Lower lobe of right lung (tissue), 2 donors: ENCODE data around the gene GPR68. TPM values are rescaled to one million over a fixed set of nuclear protein-coding genes. Genes with fewer than 3 reads are reported as not detected.

Source experiments
- ATAC-seq, 2 donors: fragments of 200-7000 bp; cut with Tn5 transposase; one replicate each; pipeline ENCODE4 v1.9.1; 2020 to 2022; ENCODE audit warnings: mild to moderate bottlenecking in 2 of 2, moderate library complexity in 2 of 2
- DNase-seq: peaks from one replicate; pipeline ENCODE4 v3.0.0-alpha.2; 2020
- H3K27ac ChIP-seq: fragments of 200-600 bp; one replicate; pipeline ENCODE4 v1.8.0; 2022
- H3K27me3 ChIP-seq: fragments of 200-600 bp; one replicate; pipeline ENCODE4 v1.8.0; 2022; ENCODE audit warnings: low read depth
- H3K36me3 ChIP-seq: fragments of 200-600 bp; one replicate; pipeline ENCODE4 v1.8.0; 2022; ENCODE audit warnings: mild to moderate bottlenecking
- H3K4me1 ChIP-seq: fragments of 200-600 bp; one replicate; pipeline ENCODE4 v1.8.0; 2022
- H3K4me3 ChIP-seq: fragments of 200-600 bp; one replicate; pipeline ENCODE4 v1.8.0; 2022; ENCODE audit warnings: mild to moderate bottlenecking
- H3K9me3 ChIP-seq: fragments of 200-600 bp; one replicate; pipeline ENCODE4 v1.8.0; 2022
- intact Hi-C: fragments of 100-400 bp; cut with DNase I; formaldehyde crosslinking; loops from one replicate; pipeline ENCODE4 v1.11.0; 2022
- total RNA-seq: library from RNA; stranded (reverse); fragmentation: NEBNext Ultra II Directional; extraction: Animal tissue kit (Norgen Biotek cat#: 25700); gene quantifications from one replicate; pipeline ENCODE4 v1.2.1, GENCODE V29; 2021
- TF ChIP-seq, protein P1 (sequence below): fragments of 200-600 bp; IDR thresholded peaks from one replicate; pipeline ENCODE4 v1.8.0; 2022; ENCODE audit warnings: antibody characterized with exemption, mild to moderate bottlenecking
- donor health status: DM: no; HTN: yes; CAD: no; lungs with severe emphysema.

Gene GPR68
- total RNA-seq, 1 donor from 2014 or later, result 3.4 TPM

DNA sequence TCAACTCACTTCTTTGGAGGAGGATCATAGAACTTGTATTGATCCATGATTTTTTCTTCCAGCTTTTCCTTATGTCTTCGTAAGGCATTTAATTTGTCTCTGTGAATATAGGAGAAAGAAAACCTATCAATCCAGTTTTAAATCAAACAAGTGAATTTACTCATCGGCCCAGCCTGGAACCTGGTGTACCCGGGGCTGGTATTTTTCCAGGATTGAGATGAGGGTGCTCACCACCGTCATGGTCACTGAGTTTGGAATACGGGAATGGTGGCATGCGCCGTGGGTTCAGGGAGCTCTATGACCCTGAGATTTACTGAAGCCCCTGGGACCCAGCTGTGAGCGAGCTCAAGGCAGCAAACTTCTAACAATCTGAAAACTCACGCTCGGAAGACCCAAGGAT lies 46.5 kb upstream of the GPR68 start:
- DNase-seq, result no peak

DNA sequence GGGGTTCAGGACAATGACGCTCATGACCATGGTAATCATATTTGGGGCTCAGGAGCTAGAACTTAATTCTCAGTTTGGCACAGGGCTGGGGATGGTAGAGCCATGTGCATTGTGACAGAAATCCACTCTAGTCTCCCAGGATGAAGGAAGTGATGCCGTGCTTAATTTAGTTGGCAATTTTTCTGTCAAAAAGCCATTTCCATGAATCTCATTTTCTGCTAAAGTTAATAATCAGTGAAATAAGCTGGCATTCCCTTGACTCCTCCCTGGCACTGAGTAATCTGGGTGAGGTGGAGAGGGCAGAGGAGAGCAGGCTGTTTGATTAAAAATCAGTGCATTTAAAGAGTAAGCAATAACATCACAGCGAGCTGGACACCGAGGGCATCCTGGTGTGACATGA lies 45.0 kb upstream of the GPR68 start:
- TF ChIP-seq, protein P1, sequence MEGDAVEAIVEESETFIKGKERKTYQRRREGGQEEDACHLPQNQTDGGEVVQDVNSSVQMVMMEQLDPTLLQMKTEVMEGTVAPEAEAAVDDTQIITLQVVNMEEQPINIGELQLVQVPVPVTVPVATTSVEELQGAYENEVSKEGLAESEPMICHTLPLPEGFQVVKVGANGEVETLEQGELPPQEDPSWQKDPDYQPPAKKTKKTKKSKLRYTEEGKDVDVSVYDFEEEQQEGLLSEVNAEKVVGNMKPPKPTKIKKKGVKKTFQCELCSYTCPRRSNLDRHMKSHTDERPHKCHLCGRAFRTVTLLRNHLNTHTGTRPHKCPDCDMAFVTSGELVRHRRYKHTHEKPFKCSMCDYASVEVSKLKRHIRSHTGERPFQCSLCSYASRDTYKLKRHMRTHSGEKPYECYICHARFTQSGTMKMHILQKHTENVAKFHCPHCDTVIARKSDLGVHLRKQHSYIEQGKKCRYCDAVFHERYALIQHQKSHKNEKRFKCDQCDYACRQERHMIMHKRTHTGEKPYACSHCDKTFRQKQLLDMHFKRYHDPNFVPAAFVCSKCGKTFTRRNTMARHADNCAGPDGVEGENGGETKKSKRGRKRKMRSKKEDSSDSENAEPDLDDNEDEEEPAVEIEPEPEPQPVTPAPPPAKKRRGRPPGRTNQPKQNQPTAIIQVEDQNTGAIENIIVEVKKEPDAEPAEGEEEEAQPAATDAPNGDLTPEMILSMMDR, result no peak
- Histone ChIP-seq H3K4me1 (peaks cover under 1% of the 10 kb centered on the region), H3K27ac (no peak overlapping the region), H3K4me3 (no peak overlapping the region), H3K27me3 (no peaks in the 10 kb centered on the region), H3K9me3 (no peaks in the 10 kb centered on the region), H3K36me3 (peaks cover 73% of the 10 kb centered on the region)
- no peak for ATAC-seq
- intact Hi-C loops, result loop anchor here (10.0 kb wide), 1 partner anchor 385 kb away; no protein-coding TSS in a partner anchor
- DNase-seq, result no peak

More for the DNA sequence above, 46.5 kb upstream of the GPR68 start:
- Histone ChIP-seq H3K36me3 (peaks cover 77% of the 10 kb centered on the region), H3K9me3 (no peaks in the 10 kb centered on the region), H3K27me3 (no peaks in the 10 kb centered on the region), H3K4me1 (no peaks in the 10 kb centered on the region), H3K27ac (no peak overlapping the region), H3K4me3 (no peak overlapping the region)
- TF ChIP-seq, protein P1, result no peak
- no peak for ATAC-seq
- intact Hi-C loops, result no loop called here

DNA sequence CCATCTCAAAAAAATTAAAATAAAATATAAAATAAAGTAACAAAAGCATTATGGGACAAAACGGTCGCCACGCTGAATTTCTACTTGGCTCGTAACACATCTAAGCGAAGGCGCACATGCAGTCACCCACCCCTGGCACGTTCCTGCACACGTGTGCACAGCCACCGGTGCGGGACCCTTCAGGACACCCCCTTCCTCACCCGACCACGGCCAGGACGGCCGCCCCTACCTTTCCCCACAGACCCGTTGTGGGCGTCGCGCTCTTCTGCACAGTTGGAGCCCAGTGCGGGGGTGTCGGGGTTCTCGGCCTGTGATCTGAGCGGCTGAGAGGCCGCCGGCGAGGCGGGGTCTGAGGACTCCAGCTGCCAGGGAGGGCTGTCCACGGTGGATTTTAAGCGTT lies 44.4 kb upstream of the GPR68 start:
- no peaks in the 10 kb centered on the region for H3K9me3 ChIP-seq
- DNase-seq (peak; percentile 41), ATAC-seq (peak in 1 of 2 donors; percentile 20)
- intact Hi-C loops, result loop anchor here (10.0 kb wide), 1 partner anchor 384 kb away; no protein-coding TSS in a partner anchor
- peaks cover 70% of the 10 kb centered on the region for H3K36me3 ChIP-seq
- no peak overlapping the region for H3K4me3 ChIP-seq
- H3K4me1 ChIP-seq, result peaks cover 6% of the 10 kb centered on the region
- H3K27ac ChIP-seq, result no peak overlapping the region
- no peaks in the 10 kb centered on the region for H3K27me3 ChIP-seq
- TF ChIP-seq, protein P1, result no peak

DNA sequence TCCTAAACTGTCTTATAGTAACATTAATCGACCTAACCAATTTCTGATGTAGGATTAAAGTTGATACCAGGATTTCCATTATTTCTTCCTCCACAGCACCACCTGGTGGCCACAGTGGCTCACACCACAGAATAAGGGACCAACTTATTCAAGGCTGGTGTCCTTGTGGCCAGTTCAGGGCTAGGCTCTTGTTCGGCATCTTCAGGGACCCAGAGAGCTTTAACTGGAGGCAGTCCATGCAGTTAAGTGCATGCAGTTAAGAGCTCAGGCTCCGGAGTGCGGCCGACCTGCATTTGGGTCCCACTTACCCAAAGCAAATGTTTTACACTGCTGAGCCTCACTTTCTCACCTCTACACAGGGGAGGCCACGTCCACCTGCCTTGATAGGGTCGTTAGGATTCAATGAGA lies 42.0 kb upstream of the GPR68 start:
- H3K27me3 ChIP-seq, result no peaks in the 10 kb centered on the region
- peaks cover 9% of the 10 kb centered on the region for H3K4me1 ChIP-seq
- peaks cover 69% of the 10 kb centered on the region for H3K36me3 ChIP-seq
- intact Hi-C loops, result loop anchor here (10.0 kb wide), 1 partner anchor 382 kb away; no protein-coding TSS in a partner anchor
- no peaks in the 10 kb centered on the region for H3K9me3 ChIP-seq
- no peak overlapping the region for H3K4me3 ChIP-seq
- peak; percentile 73 for DNase-seq
- ATAC-seq, result peak; percentile 81 to 86
- no peak overlapping the region for H3K27ac ChIP-seq
- TF ChIP-seq, protein P1, result peak; percentile 90

DNA sequence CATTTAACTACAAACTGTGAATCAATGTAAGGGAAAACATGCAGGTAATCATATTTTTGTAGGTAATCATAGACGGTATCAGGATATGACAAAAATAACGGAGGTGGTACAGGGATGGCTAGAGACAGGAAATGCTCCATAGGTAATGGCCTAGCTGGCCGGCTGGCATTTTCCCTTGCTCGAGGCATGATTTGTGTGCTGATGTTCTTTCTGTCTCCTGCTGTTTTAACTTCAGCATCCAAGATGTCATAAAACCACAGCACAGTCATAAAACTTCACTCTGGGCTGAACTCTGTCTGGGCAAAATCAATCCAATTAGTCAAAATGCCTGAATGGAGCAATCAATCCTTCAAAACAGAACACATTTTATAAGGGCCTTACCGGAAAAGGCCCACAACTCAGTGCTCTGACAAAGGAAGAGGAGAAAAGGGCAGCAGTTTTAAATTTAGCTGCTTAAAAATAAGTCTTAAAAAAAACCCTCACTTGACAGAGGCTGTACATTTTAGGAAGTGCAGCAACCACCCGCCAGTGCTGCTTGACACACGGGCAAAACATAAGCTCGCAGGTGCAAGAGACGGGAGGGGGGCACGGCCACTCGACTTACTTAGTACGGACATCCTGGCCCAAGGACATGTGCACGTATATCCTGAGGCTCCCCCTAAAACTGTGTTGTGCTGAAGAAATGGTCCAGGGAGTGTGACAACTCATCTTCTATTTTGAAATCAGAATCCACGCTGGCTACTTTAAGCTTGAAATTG lies 40.5 kb upstream of the GPR68 start:
- ATAC-seq (no peak), DNase-seq (peak; percentile 39)
- Histone ChIP-seq H3K9me3 (no peaks in the 10 kb centered on the region), H3K4me3 (no peak overlapping the region), H3K27ac (no peak overlapping the region), H3K36me3 (peaks cover 68% of the 10 kb centered on the region), H3K27me3 (no peaks in the 10 kb centered on the region), H3K4me1 (peaks cover 9% of the 10 kb centered on the region)
- TF ChIP-seq, protein P1, result no peak
- intact Hi-C loops, result loop anchor here (5.0 to 10.0 kb wide), 2 partner anchors 108 to 380 kb away; no protein-coding TSS in a partner anchor
